Measurements from ENCODE around the gene TEAD3. TPM values are rescaled to one million over a fixed set of nuclear protein-coding genes. Genes with fewer than 3 reads are reported as not detected.

Gene TEAD3
- total RNA-seq, 1 experiment from 2014 or later: 34.3 TPM

- TF ChIP-seq ARID4B (CRISPR knock-in tag; IDR thresholded peaks at IDR 0.05; ENCODE audit: borderline replicate concordance) (no peak; the same call in 1 of the 2 replicates), GABPB1 (CRISPR knock-in tag; IDR thresholded peaks at IDR 0.05) (no peak), NR2C2 (CRISPR knock-in tag; IDR thresholded peaks at IDR 0.05) (0 out of 2 replicates have a peak, but pooled peaks have one; percentile 10), ZNF281 (CRISPR knock-in tag; IDR thresholded peaks at IDR 0.05) (no peak), SMAD4 (CRISPR knock-in tag; IDR thresholded peaks at IDR 0.05) (0 out of 2 replicates have a peak, but pooled peaks have one; percentile 1), FOXK1 (CRISPR knock-in tag; IDR thresholded peaks at IDR 0.05) (0 out of 2 replicates have a peak, but pooled peaks have one; percentile 33), ZNF121 (CRISPR knock-in tag; IDR thresholded peaks at IDR 0.05) (no peak), ZNF317 (CRISPR knock-in tag; IDR thresholded peaks at IDR 0.05; ENCODE audit: borderline replicate concordance, low read depth) (no peak), ZSCAN18 (CRISPR knock-in tag; IDR thresholded peaks at IDR 0.05) (no peak), JUN (CRISPR knock-in tag; IDR thresholded peaks at IDR 0.05) (no peak), ZNF138 (CRISPR knock-in tag; conservative IDR thresholded peaks at IDR 0.05) (no peak), ZBTB43 (CRISPR knock-in tag; IDR thresholded peaks at IDR 0.05) (peak; percentile 69; the same call in 1 of the 2 replicates), ZNF396 (CRISPR knock-in tag; IDR thresholded peaks at IDR 0.05; ENCODE audit: borderline replicate concordance) (no peak), USF1 (CRISPR knock-in tag; IDR thresholded peaks at IDR 0.05) (0 out of 2 replicates have a peak, but pooled peaks have one; percentile 17), GRHL2 (CRISPR knock-in tag; IDR thresholded peaks at IDR 0.05; ENCODE audit: insufficient replicate concordance, severe bottlenecking) (no peak), ZNF232 (CRISPR knock-in tag; IDR thresholded peaks at IDR 0.05) (no peak), ATF1 (CRISPR knock-in tag; IDR thresholded peaks at IDR 0.05) (no peak)
- TF ChIP-seq, protein P1, sequence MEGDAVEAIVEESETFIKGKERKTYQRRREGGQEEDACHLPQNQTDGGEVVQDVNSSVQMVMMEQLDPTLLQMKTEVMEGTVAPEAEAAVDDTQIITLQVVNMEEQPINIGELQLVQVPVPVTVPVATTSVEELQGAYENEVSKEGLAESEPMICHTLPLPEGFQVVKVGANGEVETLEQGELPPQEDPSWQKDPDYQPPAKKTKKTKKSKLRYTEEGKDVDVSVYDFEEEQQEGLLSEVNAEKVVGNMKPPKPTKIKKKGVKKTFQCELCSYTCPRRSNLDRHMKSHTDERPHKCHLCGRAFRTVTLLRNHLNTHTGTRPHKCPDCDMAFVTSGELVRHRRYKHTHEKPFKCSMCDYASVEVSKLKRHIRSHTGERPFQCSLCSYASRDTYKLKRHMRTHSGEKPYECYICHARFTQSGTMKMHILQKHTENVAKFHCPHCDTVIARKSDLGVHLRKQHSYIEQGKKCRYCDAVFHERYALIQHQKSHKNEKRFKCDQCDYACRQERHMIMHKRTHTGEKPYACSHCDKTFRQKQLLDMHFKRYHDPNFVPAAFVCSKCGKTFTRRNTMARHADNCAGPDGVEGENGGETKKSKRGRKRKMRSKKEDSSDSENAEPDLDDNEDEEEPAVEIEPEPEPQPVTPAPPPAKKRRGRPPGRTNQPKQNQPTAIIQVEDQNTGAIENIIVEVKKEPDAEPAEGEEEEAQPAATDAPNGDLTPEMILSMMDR (IDR thresholded peaks at IDR 0.05): no peak
- TF ChIP-seq, protein P2, sequence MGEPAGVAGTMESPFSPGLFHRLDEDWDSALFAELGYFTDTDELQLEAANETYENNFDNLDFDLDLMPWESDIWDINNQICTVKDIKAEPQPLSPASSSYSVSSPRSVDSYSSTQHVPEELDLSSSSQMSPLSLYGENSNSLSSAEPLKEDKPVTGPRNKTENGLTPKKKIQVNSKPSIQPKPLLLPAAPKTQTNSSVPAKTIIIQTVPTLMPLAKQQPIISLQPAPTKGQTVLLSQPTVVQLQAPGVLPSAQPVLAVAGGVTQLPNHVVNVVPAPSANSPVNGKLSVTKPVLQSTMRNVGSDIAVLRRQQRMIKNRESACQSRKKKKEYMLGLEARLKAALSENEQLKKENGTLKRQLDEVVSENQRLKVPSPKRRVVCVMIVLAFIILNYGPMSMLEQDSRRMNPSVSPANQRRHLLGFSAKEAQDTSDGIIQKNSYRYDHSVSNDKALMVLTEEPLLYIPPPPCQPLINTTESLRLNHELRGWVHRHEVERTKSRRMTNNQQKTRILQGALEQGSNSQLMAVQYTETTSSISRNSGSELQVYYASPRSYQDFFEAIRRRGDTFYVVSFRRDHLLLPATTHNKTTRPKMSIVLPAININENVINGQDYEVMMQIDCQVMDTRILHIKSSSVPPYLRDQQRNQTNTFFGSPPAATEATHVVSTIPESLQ (CRISPR knock-in tag; IDR thresholded peaks at IDR 0.05): no peak
- TF ChIP-seq, protein P3, sequence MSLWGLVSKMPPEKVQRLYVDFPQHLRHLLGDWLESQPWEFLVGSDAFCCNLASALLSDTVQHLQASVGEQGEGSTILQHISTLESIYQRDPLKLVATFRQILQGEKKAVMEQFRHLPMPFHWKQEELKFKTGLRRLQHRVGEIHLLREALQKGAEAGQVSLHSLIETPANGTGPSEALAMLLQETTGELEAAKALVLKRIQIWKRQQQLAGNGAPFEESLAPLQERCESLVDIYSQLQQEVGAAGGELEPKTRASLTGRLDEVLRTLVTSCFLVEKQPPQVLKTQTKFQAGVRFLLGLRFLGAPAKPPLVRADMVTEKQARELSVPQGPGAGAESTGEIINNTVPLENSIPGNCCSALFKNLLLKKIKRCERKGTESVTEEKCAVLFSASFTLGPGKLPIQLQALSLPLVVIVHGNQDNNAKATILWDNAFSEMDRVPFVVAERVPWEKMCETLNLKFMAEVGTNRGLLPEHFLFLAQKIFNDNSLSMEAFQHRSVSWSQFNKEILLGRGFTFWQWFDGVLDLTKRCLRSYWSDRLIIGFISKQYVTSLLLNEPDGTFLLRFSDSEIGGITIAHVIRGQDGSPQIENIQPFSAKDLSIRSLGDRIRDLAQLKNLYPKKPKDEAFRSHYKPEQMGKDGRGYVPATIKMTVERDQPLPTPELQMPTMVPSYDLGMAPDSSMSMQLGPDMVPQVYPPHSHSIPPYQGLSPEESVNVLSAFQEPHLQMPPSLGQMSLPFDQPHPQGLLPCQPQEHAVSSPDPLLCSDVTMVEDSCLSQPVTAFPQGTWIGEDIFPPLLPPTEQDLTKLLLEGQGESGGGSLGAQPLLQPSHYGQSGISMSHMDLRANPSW (CRISPR knock-in tag; conservative IDR thresholded peaks at IDR 0.05; ENCODE audit: low read depth): no peak
These were observed 27.7 kb downstream of the TEAD3 start (continued) for GRCh38 chr6:35468980-35469750.

All from WTC11 (cell line).